ENCODE results near the gene TMEM151B.
"Not testable (repeated sequence)": the region's sequence is repeated elsewhere in the genome, so short reads cannot be mapped to it uniquely, and the experiment has no call there.

The TMEM151B gene

DNA sequence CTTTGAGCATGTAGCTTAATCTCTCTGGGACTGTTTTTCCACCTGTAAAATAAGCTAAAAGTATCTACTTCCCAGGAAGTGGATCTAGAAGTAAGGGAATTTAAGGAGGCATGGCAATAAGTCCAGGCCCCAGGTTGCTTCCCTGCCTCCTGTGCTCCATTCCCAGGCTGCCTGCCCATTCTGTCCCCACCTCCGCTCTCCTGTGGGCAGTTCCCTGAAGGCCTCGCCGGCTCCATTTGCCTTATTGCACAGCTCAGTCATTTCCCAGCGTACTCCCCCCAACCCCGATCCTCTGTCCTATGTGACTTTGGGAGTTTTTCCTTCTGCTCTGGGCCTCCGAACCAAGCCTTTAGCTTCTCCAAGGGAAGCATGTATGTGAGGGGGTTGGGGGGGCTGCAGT is 42.2 kb upstream of the TMEM151B start:
- no peak overlapping the region for H3K27ac ChIP-seq (ENCODE audit: insufficient read depth in 1 of 2, low read depth in 1 of 2, low read length in 2 of 2, poor library complexity in 1 of 2, severe bottlenecking in 2 of 2)
- WGBS (ENCODE audit: insufficient coverage), result 100% methylated on average over 5 of the region's 6 CpGs
- no peak overlapping the region for H3K4me3 ChIP-seq (ENCODE audit: control insufficient read depth in 1 of 7, extremely low read depth in 1 of 7, insufficient read depth in 4 of 7, low read depth in 2 of 7, low read length in 6 of 7)
- H3K9me3 ChIP-seq (ENCODE audit: control extremely low read depth in 1 of 5, control insufficient read depth in 4 of 5, insufficient read depth in 2 of 5, low read depth in 1 of 5, low read length in 4 of 5), result no peaks in the 10 kb centered on the region
- H3K36me3 ChIP-seq (ENCODE audit: control insufficient read depth in 4 of 4, insufficient read depth in 4 of 4, low read length in 3 of 4), result peaks cover 2 to 60% (median 25%) of the 10 kb centered on the region in 4 experiments
- DNase-seq, result no peak
- H3K4me1 ChIP-seq (ENCODE audit: control extremely low read depth in 1 of 4, control insufficient read depth in 4 of 4, insufficient read depth in 4 of 4, low read length in 3 of 4), result peaks cover 0 to 55% (median 33%) of the 10 kb centered on the region in 4 experiments
- CTCF ChIA-PET, result interaction anchor here (0.5 to 2.2 kb wide), 12 partner anchors 9 to 130 kb away, joined by 3 to 11 read pairs (median 4); no protein-coding TSS in a partner anchor
- H3K27me3 ChIP-seq (replicated peaks in 2 of 5; ENCODE audit: control insufficient read depth in 4 of 5, insufficient read depth in 5 of 5, low read length in 4 of 5), result no peaks in the 10 kb centered on the region
- POLR2A ChIA-PET, result no interaction called here

- Histone ChIP-seq H3K27ac (ENCODE audit: insufficient read depth in 1 of 2, low read depth in 1 of 2, low read length in 2 of 2, poor library complexity in 1 of 2, severe bottlenecking in 2 of 2) (no peak overlapping the region), H3K4me1 (ENCODE audit: control extremely low read depth in 1 of 4, control insufficient read depth in 4 of 4, insufficient read depth in 4 of 4, low read length in 3 of 4) (peaks cover 0 to 57% (median 35%) of the 10 kb centered on the region in 4 experiments), H3K4me3 (ENCODE audit: control insufficient read depth in 1 of 7, extremely low read depth in 1 of 7, insufficient read depth in 4 of 7, low read depth in 2 of 7, low read length in 6 of 7) (no peak overlapping the region), H3K27me3 (replicated peaks in 2 of 5; ENCODE audit: control insufficient read depth in 4 of 5, insufficient read depth in 5 of 5, low read length in 4 of 5) (no peaks in the 10 kb centered on the region), H3K36me3 (ENCODE audit: control insufficient read depth in 4 of 4, insufficient read depth in 4 of 4, low read length in 3 of 4) (peaks cover 2 to 64% (median 25%) of the 10 kb centered on the region in 4 experiments), H3K9me3 (ENCODE audit: control extremely low read depth in 1 of 5, control insufficient read depth in 4 of 5, insufficient read depth in 2 of 5, low read depth in 1 of 5, low read length in 4 of 5) (no peaks in the 10 kb centered on the region)
- WGBS (ENCODE audit: insufficient coverage), result 100% methylated on average over 5 of the region's 7 CpGs
- no peak for DNase-seq
- CTCF ChIA-PET, result interaction anchor here (0.5 to 2.2 kb wide), 11 partner anchors 9 to 70 kb away, joined by 3 to 11 read pairs (median 4); no protein-coding TSS in a partner anchor
- POLR2A ChIA-PET, result no interaction called here
These were observed 41.8 kb upstream of the TMEM151B start for GRCh38 chr6:44228433-44228832.

- Histone ChIP-seq H3K4me3 (ENCODE audit: control insufficient read depth in 1 of 7, extremely low read depth in 1 of 7, insufficient read depth in 4 of 7, low read depth in 2 of 7, low read length in 6 of 7) (no peak overlapping the region), H3K36me3 (ENCODE audit: control insufficient read depth in 4 of 4, insufficient read depth in 4 of 4, low read length in 3 of 4) (peaks cover 2 to 64% (median 25%) of the 10 kb centered on the region in 4 experiments), H3K27me3 (replicated peaks in 2 of 5; ENCODE audit: control insufficient read depth in 4 of 5, insufficient read depth in 5 of 5, low read length in 4 of 5) (no peaks in the 10 kb centered on the region), H3K9me3 (ENCODE audit: control extremely low read depth in 1 of 5, control insufficient read depth in 4 of 5, insufficient read depth in 2 of 5, low read depth in 1 of 5, low read length in 4 of 5) (no peaks in the 10 kb centered on the region), H3K4me1 (ENCODE audit: control extremely low read depth in 1 of 4, control insufficient read depth in 4 of 4, insufficient read depth in 4 of 4, low read length in 3 of 4) (peaks cover 0 to 61% (median 35%) of the 10 kb centered on the region in 4 experiments), H3K27ac (ENCODE audit: insufficient read depth in 1 of 2, low read depth in 1 of 2, low read length in 2 of 2, poor library complexity in 1 of 2, severe bottlenecking in 2 of 2) (no peak overlapping the region)
- ChIA-PET CTCF (interaction anchor here (1.9 to 2.2 kb wide), 2 partner anchors 52 to 56 kb away, joined by 6 to 11 read pairs; no protein-coding TSS in a partner anchor), POLR2A (no interaction called here)
- WGBS (ENCODE audit: insufficient coverage), result 97% methylated on average over 4 of the region's 5 CpGs
- no peak for DNase-seq
These were observed 41.4 kb upstream of the TMEM151B start for GRCh38 chr6:44228836-44229235.

DNA sequence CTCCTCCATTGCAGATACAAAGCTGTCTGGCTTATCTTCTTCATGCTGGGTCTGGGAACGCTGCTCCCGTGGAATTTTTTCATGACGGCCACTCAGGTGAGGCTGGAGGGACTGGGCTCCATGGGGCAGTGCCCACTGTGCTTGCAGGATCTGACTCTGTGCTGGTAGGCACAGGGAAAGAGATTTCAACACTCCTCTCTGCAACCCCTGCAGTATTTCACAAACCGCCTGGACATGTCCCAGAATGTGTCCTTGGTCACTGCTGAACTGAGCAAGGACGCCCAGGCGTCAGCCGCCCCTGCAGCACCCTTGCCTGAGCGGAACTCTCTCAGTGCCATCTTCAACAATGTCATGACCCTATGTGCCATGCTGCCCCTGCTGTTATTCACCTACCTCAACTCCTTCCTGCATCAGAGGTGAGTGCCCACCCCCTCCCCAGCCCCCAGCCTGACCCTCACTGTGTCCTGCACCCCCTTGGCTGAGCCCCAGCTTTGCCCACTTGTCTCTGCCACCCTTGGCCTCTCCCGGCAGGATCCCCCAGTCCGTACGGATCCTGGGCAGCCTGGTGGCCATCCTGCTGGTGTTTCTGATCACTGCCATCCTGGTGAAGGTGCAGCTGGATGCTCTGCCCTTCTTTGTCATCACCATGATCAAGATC is 40.7 kb upstream of the TMEM151B start:
- 98% methylated on average over 11 of the region's 11 CpGs for WGBS (ENCODE audit: insufficient coverage)
- CTCF ChIA-PET, result interaction anchor here (0.8 to 1.7 kb wide), 3 partner anchors 10 to 67 kb away, joined by 3 to 7 read pairs (median 3); no protein-coding TSS in a partner anchor
- H3K27ac ChIP-seq (ENCODE audit: insufficient read depth in 1 of 2, low read depth in 1 of 2, low read length in 2 of 2, poor library complexity in 1 of 2, severe bottlenecking in 2 of 2), result no peak overlapping the region
- H3K4me1 ChIP-seq (ENCODE audit: control extremely low read depth in 1 of 4, control insufficient read depth in 4 of 4, insufficient read depth in 4 of 4, low read length in 3 of 4), result peaks cover 0 to 61% (median 36%) of the 10 kb centered on the region in 4 experiments
- POLR2A ChIA-PET, result interaction anchor here (0.8 kb wide), 1 partner anchor 17 kb away, joined by 3 read pairs; the partner anchor contains the start of gene HSP90AB1
- H3K36me3 ChIP-seq (ENCODE audit: control insufficient read depth in 4 of 4, insufficient read depth in 4 of 4, low read length in 3 of 4), result peaks cover 2 to 68% (median 25%) of the 10 kb centered on the region in 4 experiments
- H3K4me3 ChIP-seq (ENCODE audit: control insufficient read depth in 1 of 7, extremely low read depth in 1 of 7, insufficient read depth in 4 of 7, low read depth in 2 of 7, low read length in 6 of 7), result no peak overlapping the region
- no peak for DNase-seq
- H3K27me3 ChIP-seq (replicated peaks in 2 of 5; ENCODE audit: control insufficient read depth in 4 of 5, insufficient read depth in 5 of 5, low read length in 4 of 5), result no peaks in the 10 kb centered on the region
- H3K9me3 ChIP-seq (ENCODE audit: control extremely low read depth in 1 of 5, control insufficient read depth in 4 of 5, insufficient read depth in 2 of 5, low read depth in 1 of 5, low read length in 4 of 5), result no peaks in the 10 kb centered on the region

DNA sequence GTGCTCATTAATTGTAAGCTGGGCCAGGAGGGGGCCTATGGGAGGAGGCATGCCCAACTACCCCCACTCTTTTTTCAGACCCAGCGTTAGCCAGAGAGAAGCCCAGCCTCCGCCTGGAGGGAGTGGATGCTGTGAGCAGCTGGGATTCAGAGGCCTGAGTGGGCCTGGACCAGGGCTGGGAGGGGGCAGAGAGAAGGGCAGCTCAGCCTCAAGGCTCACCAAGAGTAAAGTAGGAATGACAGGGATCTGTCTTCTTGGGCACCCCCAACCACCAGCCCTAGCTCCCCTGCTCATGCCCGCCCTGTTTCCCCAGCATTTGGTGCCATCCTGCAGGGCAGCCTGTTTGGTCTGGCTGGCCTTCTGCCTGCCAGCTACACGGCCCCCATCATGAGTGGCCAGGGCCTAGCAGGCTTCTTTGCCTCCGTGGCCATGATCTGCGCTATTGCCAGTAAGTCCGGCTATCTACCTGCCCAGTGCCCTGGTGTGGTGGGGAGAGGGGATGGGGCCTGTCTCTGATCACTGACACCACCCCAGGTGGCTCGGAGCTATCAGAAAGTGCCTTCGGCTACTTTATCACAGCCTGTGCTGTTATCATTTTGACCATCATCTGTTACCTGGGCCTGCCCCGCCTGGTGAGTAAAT is 40.1 kb upstream of the TMEM151B start:
- ChIA-PET POLR2A (interaction anchor here (0.7 to 0.8 kb wide), 2 partner anchors 17 to 54 kb away, joined by 3 to 4 read pairs; partner anchors contain the start of gene HSP90AB1), CTCF (interaction anchor here (0.7 to 1.7 kb wide), 8 partner anchors 8 to 131 kb away, joined by 3 to 7 read pairs (median 3); no protein-coding TSS in a partner anchor)
- H3K27ac ChIP-seq (ENCODE audit: insufficient read depth in 1 of 2, low read depth in 1 of 2, low read length in 2 of 2, poor library complexity in 1 of 2, severe bottlenecking in 2 of 2), result no peak overlapping the region
- H3K4me1 ChIP-seq (ENCODE audit: control extremely low read depth in 1 of 4, control insufficient read depth in 4 of 4, insufficient read depth in 4 of 4, low read length in 3 of 4), result peaks cover 0 to 57% (median 38%) of the 10 kb centered on the region in 4 experiments
- no peaks in the 10 kb centered on the region for H3K27me3 ChIP-seq (replicated peaks in 2 of 5; ENCODE audit: control insufficient read depth in 4 of 5, insufficient read depth in 5 of 5, low read length in 4 of 5)
- no peaks in the 10 kb centered on the region for H3K9me3 ChIP-seq (ENCODE audit: control extremely low read depth in 1 of 5, control insufficient read depth in 4 of 5, insufficient read depth in 2 of 5, low read depth in 1 of 5, low read length in 4 of 5)
- peaks cover 2 to 68% (median 25%) of the 10 kb centered on the region in 4 experiments for H3K36me3 ChIP-seq (ENCODE audit: control insufficient read depth in 4 of 4, insufficient read depth in 4 of 4, low read length in 3 of 4)
- 97% methylated on average over 6 of the region's 10 CpGs for WGBS (ENCODE audit: insufficient coverage)
- no peak for DNase-seq
- H3K4me3 ChIP-seq (ENCODE audit: control insufficient read depth in 1 of 7, extremely low read depth in 1 of 7, insufficient read depth in 4 of 7, low read depth in 2 of 7, low read length in 6 of 7), result no peak overlapping the region

DNA sequence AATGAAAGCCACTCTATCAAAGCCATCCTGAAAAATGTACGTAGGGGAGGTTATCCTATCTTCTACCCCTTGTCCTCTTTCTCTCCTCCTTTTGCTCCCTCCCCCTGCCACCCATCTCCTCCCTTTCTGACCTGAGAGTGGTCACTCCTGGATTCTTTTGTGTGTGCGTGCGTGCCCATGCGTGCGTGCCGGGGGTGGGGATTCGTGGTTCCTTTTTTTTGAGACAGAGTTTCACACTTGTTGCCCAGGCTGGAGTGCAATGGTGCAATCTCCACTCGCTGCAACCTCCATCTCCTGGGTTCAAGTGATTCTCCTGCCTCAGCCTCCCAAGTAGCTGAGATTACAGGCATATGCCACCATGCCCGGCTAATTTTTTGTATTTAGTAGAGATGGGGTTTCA is 38.8 kb upstream of the TMEM151B start:
- peaks cover 2 to 75% (median 25%) of the 10 kb centered on the region in 4 experiments for H3K36me3 ChIP-seq (ENCODE audit: control insufficient read depth in 4 of 4, insufficient read depth in 4 of 4, low read length in 3 of 4)
- H3K4me3 ChIP-seq (ENCODE audit: control insufficient read depth in 1 of 7, extremely low read depth in 1 of 7, insufficient read depth in 4 of 7, low read depth in 2 of 7, low read length in 6 of 7); H3K27me3 ChIP-seq (replicated peaks in 2 of 5; ENCODE audit: control insufficient read depth in 4 of 5, insufficient read depth in 5 of 5, low read length in 4 of 5); DNase-seq; H3K27ac ChIP-seq (ENCODE audit: insufficient read depth in 1 of 2, low read depth in 1 of 2, low read length in 2 of 2, poor library complexity in 1 of 2, severe bottlenecking in 2 of 2); CTCF ChIA-PET; H3K9me3 ChIP-seq (ENCODE audit: control extremely low read depth in 1 of 5, control insufficient read depth in 4 of 5, insufficient read depth in 2 of 5, low read depth in 1 of 5, low read length in 4 of 5); POLR2A ChIA-PET: not testable (repeated sequence)
- H3K4me1 ChIP-seq (ENCODE audit: control extremely low read depth in 1 of 4, control insufficient read depth in 4 of 4, insufficient read depth in 4 of 4, low read length in 3 of 4), result peaks cover 0 to 44% (median 29%) of the 10 kb centered on the region in 4 experiments
- 94% methylated on average over 7 of the region's 9 CpGs for WGBS (ENCODE audit: insufficient coverage)
